HG03558 (cell line): ENCODE measurements around the gene ABCC9.
"Not testable (repeated sequence)": the region's sequence is repeated elsewhere in the genome, so short reads cannot be mapped to it uniquely, and the experiment has no call there.

ENCODE experiments used
- ATAC-seq: cut with Tn5 transposase; IDR thresholded peaks from one replicate; pipeline ENCODE4 v1.9.1; 2021; ENCODE audit warnings: moderate number of reproducible peaks; ENCODE audit not compliant: unreplicated experiment; ENCODE audit errors: extremely low read depth

Gene ABCC9

DNA sequence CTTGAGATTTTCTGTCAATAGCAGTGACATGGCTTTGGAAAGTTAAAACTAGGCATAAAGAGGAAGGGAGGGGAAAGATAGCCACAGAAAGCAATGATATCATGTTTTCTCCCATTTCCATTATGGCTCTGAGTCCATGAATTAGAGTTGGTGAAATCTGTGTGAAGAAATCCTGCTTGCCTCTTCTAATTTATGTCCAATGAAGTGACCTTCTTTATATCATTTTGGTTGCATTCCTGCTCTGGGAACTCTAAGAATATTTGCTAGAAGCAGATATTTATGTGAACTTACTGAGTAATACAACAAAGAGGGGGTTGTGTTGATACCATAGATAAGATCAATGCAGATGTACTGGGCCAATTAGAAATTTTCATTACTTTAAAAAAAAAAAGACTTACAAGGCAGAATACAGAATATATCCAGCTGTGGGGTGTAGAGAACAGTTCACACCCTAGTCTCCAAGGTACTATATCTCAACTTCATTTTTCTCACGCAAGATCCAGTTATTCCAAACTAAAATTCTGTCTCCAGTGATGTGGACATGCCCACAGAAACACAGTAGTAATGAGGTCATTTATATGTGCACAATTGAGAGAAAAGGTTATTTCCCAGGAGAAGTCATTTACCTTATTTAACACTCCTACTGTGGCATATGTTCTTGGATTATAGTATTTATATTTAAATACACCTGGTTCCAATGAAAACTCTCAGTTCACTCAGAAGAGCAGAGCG lies 115.2 kb downstream of the ABCC9 start:
- no peak for ATAC-seq

DNA sequence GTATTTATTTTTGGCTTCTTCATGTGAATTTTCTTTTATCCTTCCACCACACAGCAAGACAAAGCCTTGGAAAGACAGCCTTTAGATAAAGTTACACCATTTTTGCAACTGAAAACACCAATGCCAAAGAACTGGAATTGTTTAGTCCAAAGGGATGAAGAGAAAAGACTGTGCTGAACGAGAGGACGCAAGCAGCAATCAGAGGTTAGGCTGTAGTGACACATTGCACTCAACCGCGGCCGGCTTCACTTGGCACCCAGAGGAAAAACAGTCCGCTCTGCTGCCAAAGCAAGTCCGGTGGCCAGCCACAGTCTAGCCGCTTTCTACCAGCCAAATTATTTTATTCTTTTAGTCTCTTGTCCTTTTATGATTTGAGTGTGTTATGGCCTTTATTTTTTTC lies 117.6 kb downstream of the ABCC9 start:
- ATAC-seq, result no peak

DNA sequence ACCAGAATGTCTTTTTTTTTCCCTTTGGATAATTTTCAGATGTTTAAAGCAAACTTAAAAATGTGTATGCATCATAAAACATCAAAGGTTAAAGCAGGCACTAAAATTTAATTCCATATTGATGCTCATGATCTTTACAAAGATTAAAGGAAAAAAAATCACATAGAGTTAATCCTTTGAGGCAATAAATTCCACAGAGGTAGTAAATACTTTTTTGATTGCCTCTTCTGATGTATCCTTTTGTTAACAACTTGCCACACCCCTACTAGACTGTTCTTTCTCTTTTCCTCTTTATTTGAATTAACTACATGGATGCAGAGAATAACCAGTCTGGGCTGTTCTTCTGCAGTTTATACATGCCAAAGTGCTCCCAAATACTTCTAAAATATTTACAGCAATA lies 121.5 kb downstream of the ABCC9 start:
- no peak for ATAC-seq

DNA sequence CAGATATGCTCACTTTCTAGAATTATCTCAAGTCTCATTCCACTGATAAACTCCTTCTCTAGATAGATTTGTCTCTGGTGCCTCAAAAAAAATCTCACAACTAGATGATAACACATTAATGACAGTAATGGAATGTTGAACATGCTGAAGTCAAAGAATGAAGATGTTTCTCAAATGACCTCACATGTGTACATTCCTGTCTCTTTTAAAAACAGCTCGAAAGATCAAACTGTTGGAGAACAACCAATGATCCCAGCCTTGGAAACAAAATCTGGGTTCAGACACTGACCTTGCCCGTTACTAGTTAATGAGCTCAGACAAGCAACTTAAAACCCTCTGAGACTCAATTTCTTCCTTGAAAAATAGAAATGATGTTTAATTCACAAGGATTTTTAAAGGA lies 122.0 kb downstream of the ABCC9 start:
- no peak for ATAC-seq

DNA sequence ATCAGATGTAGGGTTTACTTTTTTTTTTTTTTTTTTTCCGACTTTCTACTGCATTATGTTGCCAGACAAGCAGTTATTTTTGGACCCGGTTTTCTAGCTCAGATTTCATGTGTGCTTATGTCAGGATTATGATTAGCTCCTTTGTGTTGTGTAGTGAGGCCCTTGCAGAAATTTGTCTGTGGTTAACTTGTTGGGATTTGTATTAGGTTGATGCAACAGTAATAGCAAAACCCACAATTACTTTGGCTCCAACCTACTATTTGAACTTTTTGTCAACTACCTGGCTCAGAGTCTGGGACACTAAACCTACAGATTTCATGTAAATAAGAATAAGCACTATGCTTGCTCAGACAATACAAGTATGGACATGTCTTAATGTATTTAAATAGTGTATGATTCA lies 122.6 kb downstream of the ABCC9 start:
- no peak for ATAC-seq

DNA sequence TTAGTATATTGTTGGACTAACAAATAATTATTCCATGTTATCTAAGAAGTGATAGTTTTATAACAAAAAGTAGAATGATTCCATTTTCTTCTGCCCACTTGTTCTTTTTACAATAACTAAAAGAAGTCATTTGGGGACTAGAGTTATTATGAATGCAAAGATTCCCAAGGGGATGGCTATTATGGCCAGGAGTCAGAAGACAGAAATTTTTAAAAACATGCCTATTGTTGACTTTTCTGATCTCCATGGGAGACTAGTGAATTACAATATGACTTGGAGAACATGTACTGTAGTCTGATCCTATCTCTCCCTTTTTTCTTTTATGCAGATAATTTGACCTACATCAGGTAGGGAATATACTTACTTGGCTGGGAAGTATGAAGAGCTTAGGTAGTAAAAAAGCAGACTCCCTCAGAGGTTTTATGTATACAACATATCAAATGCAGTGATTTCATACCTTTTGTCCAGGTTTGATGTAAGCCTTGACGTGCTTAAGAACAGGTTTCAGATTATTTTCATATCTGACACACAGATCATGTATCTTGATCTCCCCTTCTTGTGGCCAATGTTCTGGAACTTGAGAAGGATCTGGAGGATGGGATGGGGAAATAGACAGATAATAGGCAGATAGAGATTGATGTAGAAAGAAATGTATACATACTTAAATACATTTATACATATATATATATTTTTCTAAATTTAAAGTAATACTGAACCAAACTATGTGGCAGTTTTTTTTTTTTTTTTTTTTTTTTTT lies 125.7 kb downstream of the ABCC9 start:
- no peak for ATAC-seq

DNA sequence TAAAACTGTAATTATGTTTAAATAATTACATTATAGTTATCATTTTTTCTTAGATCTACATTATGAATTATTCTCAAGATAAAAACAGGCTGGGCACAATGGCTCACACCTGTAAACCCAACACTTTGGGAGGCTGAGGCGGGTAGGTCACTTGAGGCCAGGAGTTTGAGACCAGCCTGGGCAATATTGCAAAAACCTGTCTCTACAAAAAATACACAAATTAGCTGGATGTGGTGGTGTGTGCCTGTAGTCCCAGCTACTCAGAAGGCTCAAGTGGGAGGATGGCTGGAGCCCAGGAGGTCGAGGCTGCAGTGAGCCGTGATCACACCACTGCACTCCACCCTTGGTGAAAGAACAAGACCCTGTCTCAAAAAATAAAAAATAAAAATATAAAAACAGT lies 126.4 kb downstream of the ABCC9 start:
- no peak for ATAC-seq

DNA sequence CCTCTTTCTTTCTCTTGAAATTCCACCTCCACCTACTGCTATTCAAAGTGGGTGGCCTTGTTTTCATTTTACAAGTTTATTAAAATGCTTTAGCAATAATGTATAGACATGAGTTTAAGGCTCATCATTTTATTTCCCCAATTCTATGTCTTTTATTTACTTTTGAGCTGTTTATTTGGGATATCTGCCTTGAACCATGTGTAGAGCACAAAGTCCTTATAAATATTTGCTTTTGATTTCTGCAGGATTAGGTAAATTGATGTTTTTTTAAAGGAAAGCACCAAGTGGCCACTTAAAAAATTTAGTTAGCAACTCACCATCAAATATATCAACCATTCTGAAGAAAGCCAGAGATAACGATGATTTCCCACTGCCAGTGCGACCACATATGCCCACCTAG lies 126.9 kb downstream of the ABCC9 start:
- no peak for ATAC-seq

DNA sequence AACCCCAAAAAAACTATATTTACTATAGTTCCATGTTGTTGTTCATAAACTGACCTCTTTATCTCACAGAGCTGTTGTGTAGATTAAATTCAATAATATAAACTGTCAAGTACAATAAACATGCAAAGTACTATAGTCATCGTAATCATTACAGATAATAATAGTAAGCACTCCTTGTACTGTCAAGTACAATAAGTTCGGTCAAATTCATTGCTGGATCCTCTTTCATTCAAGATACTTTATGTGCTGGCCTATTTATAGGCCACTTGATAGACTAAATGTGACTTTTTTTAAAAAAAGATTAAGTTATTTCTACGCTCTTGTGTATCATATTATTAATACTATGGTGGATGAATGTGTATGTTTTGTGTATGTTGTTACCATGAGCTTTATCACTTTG lies 127.5 kb downstream of the ABCC9 start:
- no peak for ATAC-seq

DNA sequence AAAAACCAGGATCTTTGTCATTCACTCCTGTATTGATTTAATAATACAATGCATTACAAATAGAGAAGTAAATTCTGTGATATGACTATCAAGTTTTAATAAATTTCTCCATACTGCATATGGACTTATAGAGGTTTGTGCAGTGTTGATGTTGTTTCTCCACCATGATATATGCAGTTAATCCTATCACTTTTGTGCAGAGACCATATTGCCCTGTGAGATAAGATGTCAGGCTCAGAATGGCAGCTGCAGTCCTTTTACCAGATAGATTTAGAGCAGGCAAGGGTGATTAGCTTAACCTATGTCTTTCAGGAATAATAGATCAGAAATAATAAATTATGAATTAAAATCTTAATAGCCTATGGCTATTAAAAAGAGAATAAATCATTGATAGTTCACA lies 128.1 kb downstream of the ABCC9 start:
- ATAC-seq, result no peak

DNA sequence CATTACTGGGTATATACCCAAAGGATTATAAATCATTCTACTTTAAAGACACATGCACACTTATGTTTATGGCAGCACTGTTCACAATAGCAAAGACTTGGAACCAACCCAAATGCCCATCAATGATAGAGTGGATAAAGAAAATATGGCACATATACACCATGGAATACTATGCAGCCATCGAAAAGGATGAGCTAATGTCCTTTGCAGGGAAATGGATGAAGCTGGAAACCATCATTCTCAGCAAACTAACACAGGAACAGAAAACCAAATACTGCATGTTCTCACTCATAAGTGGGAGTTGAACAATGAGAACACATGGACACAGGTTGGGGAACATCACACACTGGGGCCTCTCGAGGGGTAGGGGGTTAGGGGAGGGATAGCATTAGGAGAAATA lies 128.9 kb downstream of the ABCC9 start:
- not testable (repeated sequence) for ATAC-seq

DNA sequence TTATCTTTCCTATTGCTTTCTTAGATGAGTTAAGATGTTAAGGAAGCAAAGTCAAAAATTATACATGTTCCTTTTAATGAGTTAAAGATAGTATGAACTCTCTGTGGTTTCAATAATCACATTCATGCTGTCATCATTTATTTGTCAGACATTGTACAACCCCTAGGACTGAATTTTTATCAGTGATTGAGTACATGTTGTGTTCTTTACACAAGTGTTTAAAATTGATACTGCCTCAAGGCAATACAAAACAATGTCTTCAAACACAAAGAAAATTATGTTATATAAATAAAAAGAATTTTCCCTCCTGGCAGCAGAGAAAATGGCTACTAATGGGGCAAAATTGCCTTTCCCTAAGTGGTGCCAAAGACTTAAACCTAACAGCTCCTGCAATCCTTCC lies 132.1 kb downstream of the ABCC9 start:
- no peak for ATAC-seq

DNA sequence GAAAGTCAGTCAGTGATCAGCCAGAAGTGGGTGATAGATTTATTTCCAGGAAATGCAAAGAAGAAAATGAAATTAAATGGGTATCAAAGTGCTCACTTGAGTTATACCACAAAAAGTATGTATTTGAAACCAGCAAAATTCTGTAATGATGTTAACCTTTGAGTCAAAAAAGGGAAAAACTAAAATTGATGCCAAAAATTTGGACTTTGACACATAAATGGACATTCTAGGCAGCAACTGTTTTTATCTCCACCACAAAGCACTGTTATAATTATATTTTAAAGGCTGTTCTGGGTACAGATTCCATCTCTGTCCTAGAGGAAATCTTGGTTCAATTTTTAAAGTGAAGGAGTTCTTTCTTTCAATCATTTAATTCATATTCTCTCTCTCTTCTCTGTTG lies 135.0 kb downstream of the ABCC9 start:
- no peak for ATAC-seq

DNA sequence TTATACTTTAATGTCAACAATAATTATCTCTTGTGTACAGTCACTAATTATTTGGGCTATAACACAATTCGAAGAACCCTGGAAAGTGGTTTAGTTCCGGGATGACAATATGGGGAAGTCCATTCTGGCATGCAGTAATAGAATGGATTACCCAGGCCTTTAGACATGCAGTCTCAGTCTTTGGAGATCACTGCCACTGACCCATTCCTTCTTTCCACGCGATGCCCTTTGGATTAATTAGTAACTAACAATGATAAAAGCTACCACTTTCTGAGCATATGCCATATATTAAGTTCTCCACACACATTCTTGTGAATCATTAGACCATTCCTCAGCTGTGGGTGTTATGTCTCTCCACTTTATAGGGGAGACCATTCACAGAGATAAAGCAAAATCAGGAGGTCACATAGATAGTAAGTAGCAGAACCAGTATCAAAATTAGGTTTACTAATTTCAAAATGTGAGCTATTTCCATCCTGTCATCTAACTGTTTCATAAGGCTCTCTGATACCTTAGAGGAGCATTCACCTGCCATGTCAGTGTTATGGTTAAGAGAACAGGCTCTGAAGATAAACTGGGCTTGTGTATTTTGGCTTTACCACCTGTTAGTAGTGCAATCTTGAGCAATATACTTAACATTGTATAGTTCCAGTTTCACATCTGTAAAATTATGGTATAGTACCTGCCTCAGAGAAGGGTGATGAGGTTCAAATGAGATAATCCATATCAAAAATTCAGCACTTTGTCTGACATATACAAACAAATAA lies 139.5 kb downstream of the ABCC9 start:
- ATAC-seq, result no peak

DNA sequence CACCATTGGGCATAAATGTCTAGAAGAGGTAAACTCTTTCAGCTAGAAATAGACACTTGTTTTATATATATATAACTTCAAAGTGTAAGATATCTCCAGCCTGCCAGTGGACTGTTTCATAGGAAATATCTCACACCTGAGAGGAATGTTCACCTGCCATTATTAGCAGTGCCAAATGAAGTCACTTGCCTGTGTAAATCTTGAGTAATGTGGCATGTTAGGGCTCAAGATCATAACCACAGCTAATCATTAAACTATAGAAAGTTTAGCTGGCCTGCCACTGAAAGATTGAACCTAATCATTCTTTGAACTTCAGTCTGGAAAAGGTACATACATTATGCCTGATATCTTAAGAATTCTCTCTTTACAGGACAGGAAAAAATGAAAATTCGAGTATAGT lies 141.2 kb downstream of the ABCC9 start:
- no peak for ATAC-seq

DNA sequence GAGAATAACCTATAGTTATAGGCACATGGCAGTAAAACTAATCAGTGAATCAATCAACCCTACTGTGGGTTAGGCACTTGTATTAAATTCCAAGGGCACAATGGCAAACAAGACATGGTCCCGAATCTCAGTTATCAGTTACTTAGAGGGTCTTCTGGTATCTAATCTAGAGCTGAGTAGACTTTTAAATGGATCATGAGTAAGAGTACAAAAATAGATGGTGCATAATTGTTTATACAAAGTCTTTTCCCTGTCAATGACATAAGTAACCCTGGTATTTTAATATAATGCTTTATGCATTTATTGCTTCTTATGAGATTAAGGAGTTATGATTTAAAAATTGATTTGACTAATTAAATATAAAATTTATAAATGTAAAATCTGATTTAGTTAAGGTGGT lies 143.7 kb downstream of the ABCC9 start:
- ATAC-seq, result no peak

DNA sequence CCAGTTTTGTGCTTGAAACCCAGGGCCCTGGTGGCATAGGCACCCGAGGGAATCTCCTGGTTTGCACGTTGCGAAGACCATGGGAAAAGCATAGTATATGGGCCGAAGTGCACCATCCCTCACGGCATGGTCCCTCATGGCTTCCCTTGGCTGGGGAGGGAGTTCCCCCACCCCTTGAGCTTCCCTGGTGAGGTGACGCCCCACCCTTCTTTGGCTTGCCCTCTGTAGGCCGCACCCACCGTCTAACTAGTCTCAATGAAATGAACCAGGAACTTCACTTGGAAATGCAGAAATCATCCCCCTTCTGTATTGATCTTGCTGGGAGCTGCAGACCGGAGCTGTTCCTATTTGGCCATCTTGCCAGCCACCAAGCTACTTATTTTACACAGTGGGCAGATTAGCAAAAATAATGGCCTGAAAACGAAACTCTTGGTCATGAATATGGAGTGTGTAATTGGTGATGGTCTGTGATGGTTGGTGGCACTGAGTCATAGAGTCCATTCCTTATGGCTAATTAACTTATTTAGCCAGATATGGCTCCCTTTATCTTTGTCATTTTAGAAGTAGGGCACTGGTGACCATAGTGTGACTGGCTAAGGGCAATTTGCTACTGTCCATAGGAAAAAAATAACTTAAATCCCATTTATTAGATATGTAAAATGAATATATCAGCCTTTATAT lies 145.4 kb downstream of the ABCC9 start:
- no peak for ATAC-seq

DNA sequence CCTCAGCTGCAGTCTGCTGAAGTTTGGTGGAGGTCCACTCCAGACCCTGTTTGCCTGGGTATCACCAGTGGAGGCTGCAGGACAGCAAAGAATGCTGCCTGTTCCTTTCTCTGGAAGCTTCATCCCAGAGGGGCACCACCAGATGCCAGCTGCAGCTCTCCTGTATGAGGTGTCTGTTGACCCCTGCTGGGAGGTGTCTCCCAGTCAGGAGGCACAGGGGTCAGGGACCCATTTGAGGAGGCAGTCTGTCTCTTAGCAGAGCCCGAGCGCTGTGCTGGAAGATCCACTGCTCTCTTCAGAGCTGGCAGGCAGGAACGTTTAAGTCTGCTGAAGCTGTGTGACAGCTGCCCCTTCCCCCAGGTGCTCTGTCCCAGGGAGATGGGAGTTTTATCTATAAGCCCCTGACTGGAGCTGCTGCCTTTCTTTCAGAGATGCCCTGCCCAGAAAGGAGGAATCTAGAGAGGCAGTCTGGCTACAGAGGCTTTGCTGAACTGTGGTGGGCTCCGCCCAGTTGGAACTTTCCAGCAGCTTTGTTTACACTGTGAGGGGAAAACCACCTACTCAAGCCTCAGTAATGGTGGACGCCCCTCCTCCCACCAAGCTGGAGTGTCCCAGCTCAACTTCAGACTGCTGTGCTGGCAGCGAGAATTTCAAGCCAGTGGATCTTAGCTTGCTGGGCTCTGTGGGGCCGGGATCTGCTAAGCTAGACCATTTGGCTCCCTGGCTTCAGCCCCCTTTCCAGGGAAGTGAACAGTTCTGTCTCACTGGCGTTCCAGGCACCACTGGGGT lies 146.2 kb downstream of the ABCC9 start:
- ATAC-seq, result not testable (repeated sequence)

DNA sequence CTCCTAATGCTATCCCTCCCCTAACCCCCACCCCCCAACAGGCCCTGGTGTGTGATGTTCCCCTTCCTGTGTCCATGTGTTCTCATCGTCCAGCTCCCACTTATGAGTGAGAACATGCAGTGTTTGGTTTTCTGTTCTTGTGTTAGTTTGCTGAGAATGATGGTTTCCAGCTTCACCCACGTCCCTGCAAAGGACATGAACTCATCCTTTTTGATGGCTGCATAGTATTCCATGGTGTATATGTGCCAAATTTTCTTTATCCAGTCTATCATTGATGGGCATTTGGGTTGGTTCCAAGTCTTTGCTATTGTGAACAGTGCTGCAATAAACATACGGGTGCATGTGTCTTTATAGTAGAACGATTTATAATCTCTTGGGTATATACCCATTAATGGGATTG lies 151.5 kb downstream of the ABCC9 start:
- not testable (repeated sequence) for ATAC-seq
